ENCODE measurements around the gene SP9. TPM values are rescaled to one million over a fixed set of nuclear protein-coding genes. Genes with fewer than 3 reads are reported as not detected.

SP9 gene
- total RNA-seq, 1 donor from 2014 or later: not detected

- TF ChIP-seq CTCF (IDR thresholded peaks at IDR 0.05): no peak
- TF ChIP-seq POLR2AphosphoS5 (IDR thresholded peaks at IDR 0.05; ENCODE audit: insufficient read depth in 1 of 2, low read depth in 1 of 2): no peak
- no peak for TF ChIP-seq POLR2A (IDR thresholded peaks at IDR 0.05)
- peak overlapping the region in 1 of 2 donors; percentile 24 for H3K4me3 ChIP-seq
- H3K36me3 ChIP-seq: no peaks in the 10 kb centered on the region
- H3K9me3 ChIP-seq: no peaks in the 10 kb centered on the region
- peaks cover 34% of the 10 kb centered on the region for H3K4me1 ChIP-seq
- DNase-seq (ENCODE audit: extremely low spot score in 2 of 2): no peak
- H3K27ac ChIP-seq: no peak overlapping the region
- H3K27me3 ChIP-seq: peaks cover 18% of the 10 kb centered on the region
- intact Hi-C loops (cut with DNase I): loop anchor here (1.0 to 2.0 kb wide), 2 partner anchors 12 to 941 kb away; no protein-coding TSS in a partner anchor
These were observed 7.4 kb downstream of the SP9 start for GRCh38 chr2:174341995-174342685.

GRCh38 chr2:174342686-174343342 lies 8.1 kb downstream of the SP9 start:
- no peak overlapping the region for H3K27ac ChIP-seq
- H3K9me3 ChIP-seq: no peaks in the 10 kb centered on the region
- peaks cover 18% of the 10 kb centered on the region for H3K27me3 ChIP-seq
- no peak for TF ChIP-seq CTCF (IDR thresholded peaks at IDR 0.05)
- peak in 1 of 2 donors; percentile 15 for TF ChIP-seq POLR2AphosphoS5 (IDR thresholded peaks at IDR 0.05; ENCODE audit: insufficient read depth in 1 of 2, low read depth in 1 of 2)
- no peak overlapping the region for H3K4me3 ChIP-seq
- DNase-seq (ENCODE audit: extremely low spot score in 2 of 2): no peak
- H3K4me1 ChIP-seq: peaks cover 29% of the 10 kb centered on the region
- H3K36me3 ChIP-seq: peaks cover 0 to 3% of the 10 kb centered on the region in 2 donors
- intact Hi-C loops (cut with DNase I): no loop called here

- TF ChIP-seq CTCF (IDR thresholded peaks at IDR 0.05) (no peak), POLR2AphosphoS5 (IDR thresholded peaks at IDR 0.05; ENCODE audit: insufficient read depth in 1 of 2, low read depth in 1 of 2) (no peak), POLR2A (IDR thresholded peaks at IDR 0.05) (no peak)
- peaks cover 0 to 8% of the 10 kb centered on the region in 2 donors for H3K36me3 ChIP-seq
- peaks cover 18% of the 10 kb centered on the region for H3K27me3 ChIP-seq
- no peak for DNase-seq (ENCODE audit: extremely low spot score in 2 of 2)
- no peaks in the 10 kb centered on the region for H3K9me3 ChIP-seq
- H3K4me3 ChIP-seq: no peak overlapping the region
- H3K4me1 ChIP-seq: peaks cover 29% of the 10 kb centered on the region
- H3K27ac ChIP-seq: no peak overlapping the region
- intact Hi-C loops (cut with DNase I): no loop called here
These were observed 8.5 kb downstream of the SP9 start for GRCh38 chr2:174343343-174343622.

- H3K36me3 ChIP-seq: peaks cover 0 to 13% of the 10 kb centered on the region in 2 donors
- peaks cover 18% of the 10 kb centered on the region for H3K27me3 ChIP-seq
- TF ChIP-seq CTCF (IDR thresholded peaks at IDR 0.05): no peak
- TF ChIP-seq POLR2A (IDR thresholded peaks at IDR 0.05): no peak
- no peak for TF ChIP-seq POLR2AphosphoS5 (IDR thresholded peaks at IDR 0.05; ENCODE audit: insufficient read depth in 1 of 2, low read depth in 1 of 2)
- intact Hi-C loops (cut with DNase I): no loop called here
- H3K27ac ChIP-seq: no peak overlapping the region
- H3K4me3 ChIP-seq: no peak overlapping the region
- DNase-seq (ENCODE audit: extremely low spot score in 2 of 2): no peak
- H3K9me3 ChIP-seq: no peaks in the 10 kb centered on the region
- H3K4me1 ChIP-seq: peaks cover 29% of the 10 kb centered on the region
These were observed 9.1 kb downstream of the SP9 start for GRCh38 chr2:174343623-174344455.
